Central memory CD8-positive, alpha-beta T cell (primary cell): ENCODE results near the gene C16orf92.
"Not testable (repeated sequence)": the region's sequence is repeated elsewhere in the genome, so short reads cannot be mapped to it uniquely, and the experiment has no call there.

Experiments
- ATAC-seq: fragments of 150-1000 bp; cut with Tn5 transposase; replicated peaks from 2 replicates; pipeline ENCODE4 v1.10.0; 2022; ENCODE audit warnings: mild to moderate bottlenecking, moderate FRiP score, moderate number of reproducible peaks; ENCODE audit not compliant: poor library complexity, severe bottlenecking; ENCODE audit errors: extremely low read depth
- DNase-seq, 2 donors: peaks; one replicate each; pipeline ENCODE4 v3.0.0; 2021; ENCODE audit warnings: low spot score in 2 of 2
- H3K27ac Mint-ChIP-seq: one replicate; pipeline ENCODE4 v1.8.0; 2022; ENCODE audit warnings: low read depth, mild to moderate bottlenecking, moderate library complexity, mixed read lengths
- H3K27me3 Mint-ChIP-seq: one replicate; pipeline ENCODE4 v1.8.0; 2022; ENCODE audit warnings: mixed read lengths
- H3K36me3 Mint-ChIP-seq: one replicate; pipeline ENCODE4 v1.8.0; 2022; ENCODE audit warnings: mild to moderate bottlenecking, moderate library complexity, mixed read lengths; ENCODE audit not compliant: insufficient read depth
- H3K4me1 Mint-ChIP-seq: one replicate; pipeline ENCODE4 v1.8.0; 2022; ENCODE audit warnings: mixed read lengths
- H3K4me3 Mint-ChIP-seq: one replicate; pipeline ENCODE4 v1.8.0; 2022; ENCODE audit warnings: mild to moderate bottlenecking, moderate library complexity, mixed read lengths
- H3K9me3 Mint-ChIP-seq: one replicate; pipeline ENCODE4 v1.8.0; 2022; ENCODE audit warnings: mixed read lengths

Gene C16orf92

DNA sequence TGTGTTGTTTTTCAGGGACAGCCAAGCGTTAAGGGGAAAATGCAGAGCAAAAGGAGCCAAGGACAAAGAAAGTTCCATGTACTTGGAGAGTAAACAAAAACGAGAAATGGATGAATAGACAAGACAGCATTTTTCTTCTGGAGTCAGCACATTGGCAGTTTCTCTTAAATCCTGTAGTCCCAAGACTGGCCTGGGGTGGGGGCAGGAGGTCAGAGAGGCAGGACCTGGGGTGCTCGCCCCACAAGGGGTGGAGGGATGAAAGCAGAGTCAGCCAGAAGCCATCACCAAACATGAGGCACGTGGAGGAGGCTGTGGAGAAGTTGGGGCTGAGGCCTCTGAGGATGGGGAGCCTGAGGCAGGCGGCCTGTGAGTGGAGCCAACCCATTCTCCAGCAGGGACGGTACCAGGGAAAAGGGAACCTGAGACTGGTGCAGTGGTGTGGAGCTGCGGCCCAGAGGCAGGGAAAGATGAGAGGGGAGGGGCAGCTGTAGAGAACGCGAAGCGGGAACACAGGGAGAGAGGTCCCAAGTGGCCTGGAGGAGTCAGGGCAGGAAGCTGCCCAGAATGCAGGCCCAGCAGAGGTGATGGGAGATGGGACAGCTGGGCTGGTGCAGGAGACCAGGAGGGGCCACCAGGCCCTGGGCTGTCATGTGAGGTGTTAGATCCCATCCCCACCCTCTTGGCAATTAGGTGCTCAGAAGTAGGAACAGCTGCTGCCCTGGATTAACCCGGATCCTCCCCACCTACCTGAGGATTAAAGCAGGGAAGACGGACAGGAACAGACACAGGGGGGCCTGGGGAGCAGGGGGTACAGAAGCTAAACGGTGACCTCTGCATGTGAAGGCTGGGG is 4.8 kb downstream of the C16orf92 start:
- Mint-ChIP-seq H3K9me3 (no peaks in the 10 kb centered on the region), H3K4me3 (no peak overlapping the region), H3K27ac (no peak overlapping the region), H3K4me1 (peaks cover 17% of the 10 kb centered on the region), H3K36me3 (peaks cover 2% of the 10 kb centered on the region), H3K27me3 (peaks cover 83% of the 10 kb centered on the region)
- DNase-seq (no peak), ATAC-seq (no peak)

DNA sequence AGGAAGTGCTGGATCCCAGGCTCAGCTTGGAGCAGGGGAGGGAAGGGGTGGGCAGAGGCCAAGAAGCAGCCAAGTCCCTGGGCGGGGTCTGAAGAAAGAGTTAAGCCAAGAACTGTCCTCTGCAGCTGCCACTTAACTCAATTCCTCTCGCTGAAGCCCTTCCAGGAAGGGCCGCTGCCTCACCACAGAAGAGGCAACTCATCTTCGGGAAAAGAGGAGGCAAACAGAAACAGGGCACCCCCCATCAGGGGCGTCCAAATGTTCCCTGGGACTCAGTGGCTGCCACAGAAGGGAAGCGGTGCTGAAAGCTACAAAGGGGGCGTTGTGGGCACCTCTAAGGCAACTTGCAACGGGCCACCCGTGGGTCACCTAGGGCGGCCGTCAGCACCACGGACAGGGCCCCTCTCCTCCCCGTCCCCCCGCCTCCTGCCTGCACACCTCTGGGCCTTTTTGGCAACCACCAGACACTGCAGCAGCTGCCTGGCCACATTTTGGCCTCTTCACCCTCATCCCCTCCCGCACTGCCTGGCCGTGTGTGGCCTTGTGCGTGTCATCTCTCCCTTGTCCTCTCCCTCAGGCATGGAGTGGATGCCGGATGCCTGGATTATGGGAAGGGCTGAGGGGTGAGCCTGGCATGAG is 5.6 kb downstream of the C16orf92 start:
- Mint-ChIP-seq H3K4me1 (peaks cover 17% of the 10 kb centered on the region), H3K27me3 (peaks cover 78% of the 10 kb centered on the region), H3K36me3 (peaks cover 2% of the 10 kb centered on the region), H3K9me3 (no peaks in the 10 kb centered on the region), H3K4me3 (no peak overlapping the region), H3K27ac (no peak overlapping the region)
- ATAC-seq (no peak), DNase-seq (no peak)

DNA sequence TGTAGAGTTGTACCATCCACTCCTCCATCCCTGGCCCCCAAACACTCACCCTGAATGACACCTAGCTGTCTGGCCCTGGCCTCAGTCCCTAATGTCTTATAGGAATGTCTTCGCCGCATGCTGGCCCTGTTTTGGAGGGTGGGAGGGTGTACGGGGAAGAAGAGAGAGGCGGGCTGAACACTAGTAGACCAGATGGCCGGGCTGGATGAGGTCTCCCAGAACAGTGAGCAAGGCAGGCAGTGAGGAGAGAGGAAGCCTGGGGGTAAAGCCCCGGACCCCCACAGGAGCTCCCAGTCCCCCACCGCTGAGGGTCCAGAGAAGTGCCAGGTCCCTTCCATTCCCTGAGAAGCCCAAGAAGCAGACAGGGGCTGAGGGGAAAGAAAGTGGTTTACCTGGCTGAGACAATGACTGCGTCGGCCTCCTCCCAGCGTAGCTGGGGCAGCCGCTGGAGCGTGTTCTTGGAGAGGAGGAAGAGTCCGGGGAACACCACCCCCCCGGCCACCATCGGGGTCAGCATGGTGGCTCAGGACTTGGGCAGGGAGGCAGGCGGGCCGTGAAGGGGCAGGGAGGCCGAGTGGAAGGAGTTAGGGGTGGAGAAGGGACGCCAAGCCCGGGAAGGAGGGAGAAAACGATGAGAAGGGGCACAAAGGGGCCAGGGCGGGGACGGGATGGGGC is 7.2 kb downstream of the C16orf92 start:
- DNase-seq (no peak), ATAC-seq (no peak)
- H3K9me3 Mint-ChIP-seq, result no peaks in the 10 kb centered on the region
- peaks cover 2% of the 10 kb centered on the region for H3K36me3 Mint-ChIP-seq
- H3K4me3 Mint-ChIP-seq, result peak overlapping the region; percentile 56
- peaks cover 79% of the 10 kb centered on the region for H3K27me3 Mint-ChIP-seq
- no peak overlapping the region for H3K27ac Mint-ChIP-seq
- H3K4me1 Mint-ChIP-seq, result peaks cover 17% of the 10 kb centered on the region

DNA sequence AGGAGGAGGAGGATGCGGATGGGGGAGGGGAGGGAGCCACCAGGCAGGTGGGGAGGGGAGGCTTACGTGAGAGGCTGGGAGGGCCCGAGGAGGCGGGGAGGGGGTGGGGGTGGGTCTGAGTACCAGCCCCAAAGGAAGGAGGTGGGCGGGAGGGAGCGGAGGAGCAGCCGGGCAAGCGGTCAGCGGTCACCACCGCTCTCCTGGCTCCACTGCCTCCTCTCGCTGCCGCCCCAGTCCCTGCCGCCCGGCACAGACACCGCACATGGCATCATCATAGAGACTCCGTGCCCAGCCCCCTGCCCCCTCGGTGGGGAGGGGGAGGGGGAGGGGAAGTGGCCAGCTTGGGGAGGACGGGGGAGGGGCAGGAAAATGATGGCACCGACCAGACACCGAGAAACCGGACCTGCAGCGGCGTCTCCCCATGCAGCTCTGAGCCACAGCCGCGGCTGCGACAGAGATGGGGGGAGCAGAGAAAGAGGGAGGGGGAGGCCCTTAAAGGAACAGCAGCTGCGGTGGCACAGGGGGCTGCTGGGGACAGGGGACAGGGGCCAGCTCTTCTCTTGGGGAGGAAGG is 7.9 kb downstream of the C16orf92 start, which contains the start of gene TLCD3B:
TSS of gene TLCD3B (minus strand) at position 431 of the 573 bp plus-strand sequence. CDS start 744 bp downstream, outside the sequence.
- H3K4me1 Mint-ChIP-seq, result peaks cover 17% of the 10 kb centered on the region
- H3K4me3 Mint-ChIP-seq, result peak within 1 kb of the TSS; percentile 56
- no peak within 1 kb of the TSS for H3K27ac Mint-ChIP-seq
- DNase-seq, result no peak
- no peaks in the 10 kb centered on the region for H3K9me3 Mint-ChIP-seq
- ATAC-seq, result no peak
- peaks cover 2% of the 10 kb centered on the region for H3K36me3 Mint-ChIP-seq
- peaks cover 82% of the 10 kb centered on the region for H3K27me3 Mint-ChIP-seq

DNA sequence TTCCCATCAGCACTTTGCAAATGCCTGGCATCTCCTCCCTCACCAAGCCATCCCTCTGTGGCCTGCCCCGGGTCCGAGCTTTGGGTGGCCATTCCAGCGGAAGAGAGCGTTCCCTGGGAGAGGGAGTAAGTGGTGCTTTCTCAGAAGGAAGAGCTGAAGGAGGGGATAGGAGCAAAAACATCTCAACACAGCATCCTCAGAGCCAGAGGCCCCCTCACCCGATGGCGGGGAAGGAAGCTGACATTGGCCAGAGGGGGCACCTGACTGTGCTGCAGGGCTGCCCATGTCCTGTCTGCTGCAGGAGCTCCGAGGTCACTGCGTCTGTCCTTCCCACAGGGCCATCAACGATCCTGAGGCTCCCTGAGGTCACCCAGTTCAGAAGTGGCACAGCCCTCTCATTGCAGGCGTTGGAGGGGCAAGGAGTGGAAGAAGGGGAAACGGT is 8.5 kb downstream of the C16orf92 start:
- peaks cover 2% of the 10 kb centered on the region for H3K36me3 Mint-ChIP-seq
- no peaks in the 10 kb centered on the region for H3K9me3 Mint-ChIP-seq
- no peak overlapping the region for H3K27ac Mint-ChIP-seq
- no peak for DNase-seq
- ATAC-seq, result no peak
- H3K4me1 Mint-ChIP-seq, result peaks cover 17% of the 10 kb centered on the region
- no peak overlapping the region for H3K4me3 Mint-ChIP-seq
- peaks cover 77% of the 10 kb centered on the region for H3K27me3 Mint-ChIP-seq

DNA sequence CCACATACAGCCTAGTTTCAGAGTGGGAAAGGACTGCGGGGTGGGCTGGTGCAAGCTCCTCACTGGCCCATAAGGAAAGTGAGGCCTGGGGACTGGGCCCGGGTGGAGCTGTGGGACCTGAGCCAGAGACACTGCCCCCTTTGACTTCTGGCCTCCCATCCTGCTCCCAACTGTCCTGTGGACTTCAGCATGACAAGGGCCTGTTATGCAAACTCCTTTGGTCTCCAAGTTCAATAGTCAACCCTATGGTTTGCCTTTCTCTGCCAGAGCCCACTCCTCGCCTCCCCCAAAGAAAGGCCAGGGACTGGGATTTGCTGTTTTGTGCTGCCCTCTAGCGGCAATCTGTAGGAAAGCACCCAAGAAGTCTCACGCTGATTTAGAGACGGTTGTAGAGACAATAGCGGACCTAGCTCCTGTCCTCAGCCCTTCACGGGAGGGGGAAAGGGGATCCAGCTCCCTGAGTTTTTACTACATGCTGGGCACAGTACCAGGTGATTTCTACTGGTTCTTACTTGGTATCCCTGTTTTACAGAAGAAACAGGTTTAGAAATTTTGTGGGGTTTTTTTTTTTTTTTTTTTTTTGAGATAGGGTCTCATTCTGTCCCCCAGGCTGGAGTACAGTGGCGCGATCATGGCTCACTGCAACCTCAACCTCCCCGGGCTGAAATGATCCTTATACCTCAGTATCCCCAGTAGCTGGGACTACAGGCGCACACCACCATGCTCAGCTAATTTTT is 9.3 kb downstream of the C16orf92 start:
- Mint-ChIP-seq H3K4me3 (no peak overlapping the region), H3K27me3 (peaks cover 70% of the 10 kb centered on the region), H3K9me3 (no peaks in the 10 kb centered on the region), H3K27ac (no peak overlapping the region), H3K4me1 (peaks cover 17% of the 10 kb centered on the region), H3K36me3 (peaks cover 2% of the 10 kb centered on the region)
- ATAC-seq (peak; percentile 52), DNase-seq (peak; percentile 45 to 53)

DNA sequence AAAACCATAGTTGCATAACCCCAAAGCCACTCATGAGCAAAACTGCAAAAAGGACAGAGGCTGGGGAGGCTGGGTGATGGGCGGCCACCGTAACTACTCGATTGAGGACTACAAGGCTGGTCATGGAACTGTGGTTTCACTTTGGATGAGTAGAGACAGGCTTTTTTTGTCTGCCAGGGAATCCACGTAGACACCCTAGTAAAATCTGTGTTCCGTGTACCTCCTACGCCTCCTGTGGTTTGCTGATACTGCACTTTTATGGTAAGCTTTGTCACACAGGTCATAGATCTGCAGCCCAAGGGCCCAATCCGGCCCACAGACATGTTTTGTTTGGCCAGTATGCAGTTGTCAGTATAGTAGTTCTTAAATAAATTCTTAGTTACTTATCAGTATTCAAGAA is 10.3 kb downstream of the C16orf92 start:
- peaks cover 59% of the 10 kb centered on the region for H3K27me3 Mint-ChIP-seq
- H3K9me3 Mint-ChIP-seq, result no peaks in the 10 kb centered on the region
- peaks cover 9% of the 10 kb centered on the region for H3K4me1 Mint-ChIP-seq
- peaks cover 2% of the 10 kb centered on the region for H3K36me3 Mint-ChIP-seq
- ATAC-seq, result no peak
- H3K27ac Mint-ChIP-seq, result no peak overlapping the region
- no peak overlapping the region for H3K4me3 Mint-ChIP-seq
- DNase-seq, result no peak

DNA sequence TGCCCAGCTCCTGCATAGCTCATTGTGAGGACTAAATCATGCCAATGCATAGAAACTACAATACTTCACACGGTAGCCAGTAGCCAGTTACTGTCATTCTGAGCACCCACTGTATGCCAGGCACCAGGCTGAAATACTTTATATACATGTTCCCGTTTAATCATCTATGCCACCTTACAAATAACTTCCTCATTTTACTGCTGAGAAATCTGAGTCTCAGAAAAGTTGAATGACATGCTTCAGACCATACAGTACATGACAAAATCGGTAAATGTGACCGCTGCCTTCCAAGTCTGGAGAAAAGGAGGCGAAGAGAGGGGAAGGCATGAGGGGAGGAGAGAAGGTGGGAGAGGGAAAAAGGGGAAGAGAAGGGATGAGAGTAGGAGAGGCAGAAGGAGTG is 17.2 kb downstream of the C16orf92 start:
- Mint-ChIP-seq H3K4me1 (no peaks in the 10 kb centered on the region), H3K27me3 (peaks cover 8% of the 10 kb centered on the region), H3K4me3 (no peak overlapping the region), H3K36me3 (no peaks in the 10 kb centered on the region), H3K9me3 (no peaks in the 10 kb centered on the region), H3K27ac (no peak overlapping the region)
- ATAC-seq (no peak), DNase-seq (no peak)

DNA sequence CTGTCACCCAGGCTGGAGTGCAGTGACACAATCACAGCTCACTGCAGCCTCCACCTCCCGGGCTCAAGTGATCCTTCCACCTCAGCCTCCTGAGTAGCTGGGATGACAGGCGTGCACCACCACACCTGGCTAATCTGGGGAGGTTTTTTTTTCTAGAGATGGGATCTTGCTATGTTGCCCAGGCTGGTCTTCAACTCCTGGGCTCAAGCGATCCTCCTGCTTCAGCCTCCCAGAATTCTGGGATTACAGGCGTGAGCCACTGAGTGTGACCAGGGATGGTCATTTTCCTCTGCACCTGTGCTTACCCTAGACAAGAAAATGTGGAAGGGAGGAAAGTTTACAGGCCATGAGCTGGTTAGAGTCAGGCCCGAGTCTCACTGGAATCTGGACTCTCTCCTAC is 17.7 kb downstream of the C16orf92 start:
- not testable (repeated sequence) for H3K27me3 Mint-ChIP-seq, H3K4me1 Mint-ChIP-seq, H3K4me3 Mint-ChIP-seq, H3K9me3 Mint-ChIP-seq, H3K27ac Mint-ChIP-seq, DNase-seq, ATAC-seq, H3K36me3 Mint-ChIP-seq

DNA sequence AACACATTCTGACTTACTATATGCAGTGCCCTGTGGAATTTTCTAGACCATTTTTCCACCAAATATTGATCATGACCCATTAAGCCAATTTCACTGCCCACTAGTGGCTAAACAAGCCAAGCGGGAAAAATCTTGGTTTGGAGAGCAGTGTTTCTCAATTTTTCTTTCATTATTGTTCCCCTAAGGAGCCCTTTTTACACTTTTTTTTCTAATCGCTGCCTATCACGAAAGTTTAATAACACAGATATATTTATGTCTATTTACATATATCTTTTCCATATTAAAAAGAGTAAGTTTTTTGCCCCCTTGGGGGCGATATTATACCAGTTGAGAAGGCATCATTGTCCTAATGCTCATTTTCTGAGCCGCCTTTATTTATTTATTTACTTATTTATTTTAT is 18.8 kb downstream of the C16orf92 start:
- DNase-seq, result no peak
- no peaks in the 10 kb centered on the region for H3K4me1 Mint-ChIP-seq
- no peak for ATAC-seq
- H3K27ac Mint-ChIP-seq, result no peak overlapping the region
- H3K36me3 Mint-ChIP-seq, result no peaks in the 10 kb centered on the region
- no peaks in the 10 kb centered on the region for H3K9me3 Mint-ChIP-seq
- H3K27me3 Mint-ChIP-seq, result no peaks in the 10 kb centered on the region
- H3K4me3 Mint-ChIP-seq, result no peak overlapping the region

DNA sequence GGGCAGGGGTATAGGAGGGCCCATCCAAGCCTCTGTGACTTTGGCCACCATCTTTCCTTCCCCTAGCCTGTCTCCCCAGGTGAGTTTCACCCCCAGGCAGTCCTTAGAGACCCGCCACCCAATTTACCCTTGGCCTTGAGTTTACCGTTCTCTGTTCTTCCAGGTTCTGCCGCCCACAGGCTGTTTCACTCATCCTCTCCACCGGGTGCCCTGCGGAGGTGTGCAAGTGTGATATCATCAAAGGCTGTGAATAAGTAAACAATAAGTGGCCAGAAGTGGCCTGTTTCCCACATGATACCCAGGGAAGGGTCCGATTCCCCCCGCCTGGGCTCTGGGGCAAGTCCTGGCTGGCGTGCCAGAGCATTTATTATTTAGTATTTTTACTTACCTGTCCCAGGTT is 23.2 kb downstream of the C16orf92 start:
- no peaks in the 10 kb centered on the region for H3K36me3 Mint-ChIP-seq
- H3K27me3 Mint-ChIP-seq, result no peaks in the 10 kb centered on the region
- ATAC-seq (no peak), DNase-seq (no peak)
- no peak overlapping the region for H3K27ac Mint-ChIP-seq
- H3K9me3 Mint-ChIP-seq, result no peaks in the 10 kb centered on the region
- no peaks in the 10 kb centered on the region for H3K4me1 Mint-ChIP-seq
- H3K4me3 Mint-ChIP-seq, result no peak overlapping the region

DNA sequence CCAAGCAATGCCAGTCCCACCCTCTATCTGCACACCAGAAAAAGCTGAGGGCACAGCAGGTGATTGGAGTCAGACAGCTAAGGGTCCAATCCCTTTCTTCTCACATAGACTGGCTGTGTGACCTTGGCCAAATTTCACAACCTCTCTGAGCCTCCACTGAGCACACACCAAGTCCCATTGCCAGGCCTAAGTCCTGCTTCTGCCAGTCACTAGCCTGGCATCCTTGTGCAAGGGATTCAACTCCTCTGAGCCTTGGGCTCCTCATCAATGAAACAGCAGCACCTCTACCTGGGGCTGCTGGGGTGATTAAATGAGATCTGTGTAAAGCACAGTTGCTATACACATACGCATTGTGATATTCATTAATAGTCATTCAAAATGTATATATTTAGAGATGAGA is 23.6 kb downstream of the C16orf92 start:
- H3K9me3 Mint-ChIP-seq, result no peaks in the 10 kb centered on the region
- DNase-seq (no peak), ATAC-seq (no peak)
- H3K27me3 Mint-ChIP-seq, result no peaks in the 10 kb centered on the region
- peaks cover under 1% of the 10 kb centered on the region for H3K36me3 Mint-ChIP-seq
- no peak overlapping the region for H3K4me3 Mint-ChIP-seq
- no peaks in the 10 kb centered on the region for H3K4me1 Mint-ChIP-seq
- H3K27ac Mint-ChIP-seq, result no peak overlapping the region
